PC-9 (cell line): ENCODE data around the gene PDE3A. TPM values are rescaled to one million over a fixed set of nuclear protein-coding genes. Genes with fewer than 3 reads are reported as not detected.

Experiments used
- BruUV-seq: library from RNA; stranded (reverse); fragments of 400-500 nt; replicated peaks from 2 replicates; lab custom pipeline; 2021; lab: Mats Ljungman, UMichigan
- CTCF ChIA-PET: fragments of 300-600 bp; sonication (Branson Sonifier 250); formaldehyde crosslinking; loops from one replicate; lab custom pipeline; 2022; ENCODE audit warnings: antibody characterized with exemption; lab: Charles Lee
- POLR2A ChIA-PET: fragments of 300-600 bp; sonication (Branson Sonifier 250); formaldehyde crosslinking; loops from one replicate; lab custom pipeline; 2022; ENCODE audit warnings: antibody characterized with exemption; ENCODE audit not compliant: unreplicated experiment; lab: Charles Lee
- DNase-seq, 2 experiments: peaks; one replicate each; pipeline versions ENCODE4 v3.0.0 to v3.0.0-alpha.2; 2015 to 2022; ENCODE audit warnings: mixed read lengths in 1 of 2
- H2AFZ ChIP-seq: fragments of 200-600 bp; sonication (generic); 2 replicates; pipeline ENCODE4 v1.8.1; 2017; ENCODE audit warnings: antibody characterized with exemption
- H3F3A ChIP-seq: fragments of 200-600 bp; sonication (generic); 2 replicates; pipeline ENCODE4 v1.8.1; 2017; ENCODE audit warnings: antibody characterized with exemption, mild to moderate bottlenecking, low read depth; ENCODE audit not compliant: insufficient read depth
- H3K27ac ChIP-seq: fragments of 200-600 bp; sonication (generic); 2 replicates; pipeline ENCODE4 v1.6.1; 2016; ENCODE audit warnings: mixed run types
- H3K27me3 ChIP-seq: fragments of 200-600 bp; sonication (generic); 2 replicates; pipeline ENCODE4 v1.6.1; 2016; ENCODE audit warnings: low read depth, mixed run types; ENCODE audit not compliant: insufficient read depth
- H3K36me3 ChIP-seq: fragments of 200-600 bp; sonication (generic); 2 replicates; pipeline ENCODE4 v1.6.1; 2016; ENCODE audit warnings: low read depth, mixed run types
- H3K4me1 ChIP-seq: fragments of 200-600 bp; sonication (generic); replicated peaks from 2 replicates; pipeline ENCODE4 v1.6.1; 2016; ENCODE audit warnings: mixed run types; ENCODE audit not compliant: insufficient read depth
- H3K4me2 ChIP-seq: fragments of 200-600 bp; sonication (generic); 2 replicates; pipeline ENCODE4 v1.6.1; 2017; ENCODE audit warnings: mixed run types
- H3K4me3 ChIP-seq: fragments of 200-600 bp; sonication (generic); 2 replicates; pipeline ENCODE4 v1.6.1; 2016; ENCODE audit warnings: mixed run types
- H3K79me2 ChIP-seq: fragments of 200-600 bp; sonication (generic); 2 replicates; pipeline ENCODE4 v1.6.1; 2017; ENCODE audit warnings: low read depth, mixed run types
- H3K9me2 ChIP-seq: fragments of 200-600 bp; sonication (generic); 2 replicates; pipeline ENCODE4 v1.8.1; 2017; ENCODE audit warnings: mild to moderate bottlenecking; ENCODE audit not compliant: insufficient read depth
- H3K9me3 ChIP-seq: fragments of 200-600 bp; sonication (generic); 2 replicates; pipeline ENCODE4 v1.8.1; 2016; ENCODE audit warnings: low read depth; ENCODE audit not compliant: insufficient read depth
- H4K20me1 ChIP-seq: fragments of 200-600 bp; sonication (generic); 2 replicates; pipeline ENCODE4 v1.8.1; 2017; ENCODE audit not compliant: insufficient read depth
- CTCF ChIP-seq: fragments of 200-600 bp; sonication (generic); conservative IDR thresholded peaks from 2 replicates; pipeline ENCODE4 v1.6.1; 2017; ENCODE audit warnings: mixed run types, antibody characterized with exemption, mild to moderate bottlenecking, moderate library complexity
- EZH2 ChIP-seq: fragments of 200-600 bp; sonication (generic); IDR thresholded peaks from 2 replicates; pipeline ENCODE4 v1.8.0; 2017; ENCODE audit warnings: antibody characterized with exemption, low read depth
- intact Hi-C: fragments of 100-400 bp; cut with micrococcal nuclease; formaldehyde crosslinking; loops from one replicate; pipeline ENCODE4 v1.10.0; 2022; ENCODE audit not compliant: unreplicated experiment
- total RNA-seq: library from RNA; stranded (reverse); gene quantifications from 2 replicates; pipeline ENCODE4 v1.2.3, GENCODE V29; 2021

Gene PDE3A
- total RNA-seq, 1 experiment from 2014 or later, result not detected

DNA sequence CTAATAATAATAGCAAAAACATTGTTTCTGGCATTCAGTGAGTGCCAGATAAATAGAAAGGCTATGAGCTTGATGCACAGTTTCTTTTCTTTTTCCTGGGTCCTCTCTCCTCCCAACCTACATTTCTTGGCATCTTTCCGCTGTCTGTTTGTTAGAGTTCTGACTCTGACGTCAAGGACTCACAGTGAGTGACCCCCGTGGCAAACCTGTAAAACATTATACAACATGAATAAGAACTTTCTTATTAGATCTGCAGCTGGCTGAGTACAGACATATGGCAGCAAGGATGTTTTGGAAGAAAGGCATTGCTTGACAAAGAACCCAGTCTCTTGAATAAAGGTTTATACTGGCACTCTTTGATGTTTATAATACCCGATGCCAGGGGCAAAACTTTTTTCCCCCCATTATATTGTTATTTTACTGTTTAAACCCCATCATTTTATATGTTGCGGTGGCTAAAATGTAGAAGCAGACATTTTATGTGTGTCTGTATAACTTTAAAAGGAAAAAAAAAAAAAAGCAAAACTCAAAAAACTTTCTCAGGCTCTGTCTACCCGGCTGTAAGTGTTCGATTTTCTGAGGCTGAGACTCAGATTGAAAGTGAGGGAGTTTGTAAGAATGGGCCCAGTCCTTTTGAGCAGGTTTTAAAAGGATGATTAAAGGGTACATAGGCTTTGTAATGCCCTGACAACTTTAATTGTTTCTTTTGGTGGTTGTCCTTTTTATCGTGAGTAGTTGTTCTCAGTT, 159.3 kb downstream of the PDE3A start:
- TF ChIP-seq EZH2, result no peak
- TF ChIP-seq CTCF, result no peak
- no peaks in the 10 kb centered on the region for H3K4me1 ChIP-seq
- no peaks in the 10 kb centered on the region for H3F3A ChIP-seq
- no peaks in the 10 kb centered on the region for H3K79me2 ChIP-seq
- H3K9me3 ChIP-seq, result no peaks in the 10 kb centered on the region
- H3K4me2 ChIP-seq, result no peak overlapping the region
- no peaks in the 10 kb centered on the region for H3K9me2 ChIP-seq
- H3K27ac ChIP-seq, result no peak overlapping the region
- CTCF ChIA-PET, result interaction anchor here (0.6 kb wide), 2 partner anchors 1515 to 1905 kb away, joined by 5 to 10 read pairs; no protein-coding TSS in a partner anchor
- H3K4me3 ChIP-seq, result no peak overlapping the region
- intact Hi-C loops, result no loop called here
- H4K20me1 ChIP-seq, result no peaks in the 10 kb centered on the region
- no peaks in the 10 kb centered on the region for H3K27me3 ChIP-seq
- no peak for DNase-seq
- H3K36me3 ChIP-seq, result no peaks in the 10 kb centered on the region
- no peak overlapping the region for H2AFZ ChIP-seq
- POLR2A ChIA-PET, result interaction anchor here (0.6 kb wide), 1 partner anchor 61 kb away, joined by 6 read pairs; no protein-coding TSS in a partner anchor
- no TSS peak for BruUV-seq

DNA sequence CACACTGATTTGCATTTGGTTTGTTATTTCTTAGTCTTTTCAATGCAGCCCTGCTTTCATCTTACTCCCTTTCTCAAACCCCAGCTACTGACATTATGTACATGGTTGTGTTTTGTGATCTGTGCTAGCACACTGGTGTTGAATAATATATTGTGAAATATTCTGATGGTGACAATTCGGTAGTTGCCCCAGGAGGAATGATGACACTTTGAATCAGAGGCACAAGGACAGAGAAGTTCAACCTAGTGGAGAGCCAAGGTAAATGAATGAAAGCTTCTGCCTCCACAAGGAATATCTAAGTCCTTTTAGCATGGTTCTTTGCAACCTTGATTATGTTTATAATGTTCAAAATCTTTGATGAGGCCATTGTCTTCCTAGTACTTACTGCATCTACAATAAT, 159.9 kb downstream of the PDE3A start:
- no peaks in the 10 kb centered on the region for H3K36me3 ChIP-seq
- H3K27me3 ChIP-seq, result no peaks in the 10 kb centered on the region
- TF ChIP-seq EZH2, result no peak
- TF ChIP-seq CTCF, result no peak
- ChIA-PET CTCF (no interaction called here), POLR2A (no interaction called here)
- no peaks in the 10 kb centered on the region for H3K79me2 ChIP-seq
- intact Hi-C loops, result no loop called here
- no peaks in the 10 kb centered on the region for H3K4me1 ChIP-seq
- no peak overlapping the region for H2AFZ ChIP-seq
- H4K20me1 ChIP-seq, result no peaks in the 10 kb centered on the region
- no peaks in the 10 kb centered on the region for H3F3A ChIP-seq
- no peak overlapping the region for H3K4me2 ChIP-seq
- no peaks in the 10 kb centered on the region for H3K9me3 ChIP-seq
- no TSS peak for BruUV-seq
- no peaks in the 10 kb centered on the region for H3K9me2 ChIP-seq
- no peak overlapping the region for H3K27ac ChIP-seq
- DNase-seq, result no peak
- no peak overlapping the region for H3K4me3 ChIP-seq

- Histone ChIP-seq H3K79me2 (no peaks in the 10 kb centered on the region), H3K27me3 (no peaks in the 10 kb centered on the region), H4K20me1 (no peaks in the 10 kb centered on the region), H3K4me2 (no peak overlapping the region), H3F3A (no peaks in the 10 kb centered on the region), H3K4me1 (no peaks in the 10 kb centered on the region), H3K36me3 (no peaks in the 10 kb centered on the region), H3K9me3 (no peaks in the 10 kb centered on the region), H3K4me3 (no peak overlapping the region), H3K9me2 (no peaks in the 10 kb centered on the region), H3K27ac (no peak overlapping the region), H2AFZ (no peak overlapping the region)
- intact Hi-C loops, result no loop called here
- ChIA-PET CTCF (no interaction called here), POLR2A (no interaction called here)
- no TSS peak for BruUV-seq
- TF ChIP-seq CTCF (no peak), EZH2 (no peak)
- DNase-seq, result no peak
These were observed 177.9 kb downstream of the PDE3A start for GRCh38 chr12:20546267-20546666.
